Brain microvascular endothelial cell (primary cell): Measurements from ENCODE around the gene TRIP6.

Source experiments
- DNase-seq: peaks from one replicate; pipeline ENCODE4 v3.0.0-alpha.2; 2020
- H3K27ac ChIP-seq: fragments of 250-450 bp; sonication (Bioruptor Pico); 2 replicates; pipeline ENCODE4 v1.5.1; 2020; ENCODE audit warnings: mild to moderate bottlenecking, moderate library complexity
- H3K27me3 ChIP-seq: fragments of 250-450 bp; sonication (Bioruptor Pico); replicated peaks from 2 replicates; pipeline ENCODE4 v1.5.1; 2020; ENCODE audit warnings: mild to moderate bottlenecking
- H3K36me3 ChIP-seq: fragments of 250-450 bp; sonication (Bioruptor Pico); replicated peaks from 2 replicates; pipeline ENCODE4 v1.5.1; 2020; ENCODE audit warnings: mild to moderate bottlenecking
- H3K4me3 ChIP-seq: 2 replicates; pipeline ENCODE4 v1.5.1; 2011; ENCODE audit warnings: low read depth, mild to moderate bottlenecking, control low read depth, low read length, moderate library complexity
- CTCF ChIP-seq: IDR thresholded peaks from 2 replicates; pipeline ENCODE4 v1.5.1; 2011; ENCODE audit warnings: low read depth, mild to moderate bottlenecking, moderate library complexity, low read length, control low read depth, inconsistent platforms; ENCODE audit errors: missing control alignments
- in situ Hi-C: cut with HindIII; loops from 2 replicates; pipeline ENCODE4 v1.10.0; 2017; ENCODE audit warnings: low sequenced_read_pairs, low pct_ligation_motif_present

The TRIP6 gene

GRCh38 chr7:100874300-100874576, 7.1 kb downstream of the TRIP6 start:
- no peaks in the 10 kb centered on the region for H3K27me3 ChIP-seq
- in situ Hi-C loops = no loop called here
- H3K4me3 ChIP-seq = peak overlapping the region; percentile 89
- peak overlapping the region; percentile 86 for H3K27ac ChIP-seq
- TF ChIP-seq CTCF = no peak
- DNase-seq = no peak
- H3K36me3 ChIP-seq = peaks cover 50% of the 10 kb centered on the region

GRCh38 chr7:100874577-100875355, 7.6 kb downstream of the TRIP6 start, which contains the start of gene SRRT:
Gene SRRT (plus strand): TSS chr7:100875103. CDS start chr7:100875591, 488 bp downstream.
- peaks cover 52% of the 10 kb centered on the region for H3K36me3 ChIP-seq
- peak; percentile 97 for DNase-seq
- H3K27ac ChIP-seq = peak within 1 kb of the TSS; percentile 86
- peak within 1 kb of the TSS; percentile 89 for H3K4me3 ChIP-seq
- no peaks in the 10 kb centered on the region for H3K27me3 ChIP-seq
- in situ Hi-C loops = no loop called here
- peak; percentile 41 for TF ChIP-seq CTCF

- no peak for DNase-seq
- H3K36me3 ChIP-seq = peaks cover 47% of the 10 kb centered on the region
Observed at GRCh38 chr7:100875356-100875751, 8.2 kb downstream of the TRIP6 start.

GRCh38 chr7:100878013-100878412, 10.8 kb downstream of the TRIP6 start:
- TF ChIP-seq CTCF = no peak
- no peak overlapping the region for H3K4me3 ChIP-seq
- no peaks in the 10 kb centered on the region for H3K27me3 ChIP-seq
- in situ Hi-C loops = no loop called here
- no peak for DNase-seq
- H3K36me3 ChIP-seq = peaks cover 50% of the 10 kb centered on the region
- no peak overlapping the region for H3K27ac ChIP-seq

More at GRCh38 chr7:100875356-100875751, 8.2 kb downstream of the TRIP6 start:
- TF ChIP-seq CTCF = no peak
- Histone ChIP-seq H3K27ac (peak overlapping the region; percentile 86), H3K4me3 (peak overlapping the region; percentile 89), H3K27me3 (no peaks in the 10 kb centered on the region)
- in situ Hi-C loops = no loop called here

- Histone ChIP-seq H3K4me3 (no peak overlapping the region), H3K27ac (no peak overlapping the region), H3K27me3 (no peaks in the 10 kb centered on the region), H3K36me3 (peaks cover 50% of the 10 kb centered on the region)
- DNase-seq = no peak
- in situ Hi-C loops = no loop called here
- no peak for TF ChIP-seq CTCF
Observed at GRCh38 chr7:100878685-100879084, 11.5 kb downstream of the TRIP6 start.

GRCh38 chr7:100879685-100880261, 12.6 kb downstream of the TRIP6 start:
- no peak for TF ChIP-seq CTCF

More at GRCh38 chr7:100879685-100880261, 12.6 kb downstream of the TRIP6 start:
- Histone ChIP-seq H3K27ac (no peak overlapping the region), H3K36me3 (peaks cover 52% of the 10 kb centered on the region), H3K27me3 (no peaks in the 10 kb centered on the region), H3K4me3 (no peak overlapping the region)
- DNase-seq = no peak
- in situ Hi-C loops = no loop called here
